HEK293 (cell line): ENCODE data around the gene SH2D7.
"Not testable (repeated sequence)": the region's sequence is repeated elsewhere in the genome, so short reads cannot be mapped to it uniquely, and the experiment has no call there.

Experiments used
- CTCF ChIA-PET: fragments of 350-600 bp; formaldehyde crosslinking; extraction: SDS; loops from one replicate; lab custom pipeline; 2021; ENCODE audit warnings: antibody characterized with exemption; lab: Yijun Ruan, JAX
- POLR2A ChIA-PET: fragments of 300-600 bp; formaldehyde crosslinking; extraction: SDS; loops from one replicate; lab custom pipeline; 2020; ENCODE audit warnings: antibody characterized with exemption, inconsistent platforms; lab: Yijun Ruan, JAX
- H3K27ac ChIP-seq: fragments of 200-500 bp; sonication (Bioruptor generic); 2 replicates; pipeline ENCODE4 v1.5.1; 2014; ENCODE audit warnings: low read depth, low read length, control low read depth, inconsistent platforms; ENCODE audit errors: extremely low read depth
- H3K36me3 ChIP-seq, 2 experiments: fragments of 200-500 bp in 1 of 2; sonication (Bioruptor generic) in 1 of 2; 1 replicate in 1 of 2; 2 replicates in 1 of 2; pipeline ENCODE4 v1.5.1; 2014 to 2017; ENCODE audit warnings: inconsistent platforms in 2 of 2, low read length in 2 of 2; ENCODE audit not compliant: control insufficient read depth in 2 of 2, insufficient read depth in 1 of 2
- H3K4me1 ChIP-seq: fragments of 200-500 bp; sonication (Bioruptor generic); 2 replicates; pipeline ENCODE4 v1.5.1; 2014; ENCODE audit warnings: mild to moderate bottlenecking, low read length, inconsistent platforms; ENCODE audit not compliant: control insufficient read depth, insufficient read depth
- H3K4me3 ChIP-seq: 2 replicates; pipeline ENCODE4 v1.5.1; 2011; ENCODE audit warnings: low read depth, mild to moderate bottlenecking, control low read depth, low read length, moderate library complexity
- H3K9me3 ChIP-seq: fragments of 200-500 bp; sonication (Bioruptor generic); 2 replicates; pipeline ENCODE4 v1.5.1; 2014; ENCODE audit warnings: low read depth, low read length, inconsistent platforms; ENCODE audit not compliant: control insufficient read depth, insufficient read depth
- GLIS1 ChIP-seq: fragments of 450-650 bp; formaldehyde crosslinking; IDR thresholded peaks from 2 replicates; pipeline ENCODE4 v1.5.1; 2016; ENCODE audit warnings: missing biosample characterization, missing genetic modification characterization
- GLIS2 ChIP-seq: fragments of 450-650 bp; formaldehyde crosslinking; IDR thresholded peaks from 2 replicates; pipeline ENCODE4 v1.5.1; 2016; ENCODE audit warnings: missing biosample characterization, missing genetic modification characterization
- PRDM1 ChIP-seq: fragments of 450-650 bp; formaldehyde crosslinking; IDR thresholded peaks from 2 replicates; pipeline ENCODE4; 2016; ENCODE audit warnings: missing biosample characterization, missing genetic modification characterization
- REPIN1 ChIP-seq: fragments of 450-650 bp; formaldehyde crosslinking; IDR thresholded peaks from 2 replicates; pipeline ENCODE4 v1.5.1; 2017; ENCODE audit warnings: missing biosample characterization, missing genetic modification characterization, low read depth
- ZBTB17 ChIP-seq: fragments of 450-650 bp; formaldehyde crosslinking; IDR thresholded peaks from 2 replicates; pipeline ENCODE4 v1.5.1; 2016; ENCODE audit warnings: missing biosample characterization, missing genetic modification characterization
- ZEB2 ChIP-seq: fragments of 450-650 bp; formaldehyde crosslinking; IDR thresholded peaks from 2 replicates; pipeline ENCODE4 v1.5.1; 2016; ENCODE audit warnings: missing biosample characterization, missing genetic modification characterization
- ZNF239 ChIP-seq: fragments of 450-650 bp; formaldehyde crosslinking; IDR thresholded peaks from 2 replicates; pipeline ENCODE4 v1.5.1; 2016; ENCODE audit warnings: missing biosample characterization, missing genetic modification characterization
- ZNF335 ChIP-seq: fragments of 450-650 bp; formaldehyde crosslinking; conservative IDR thresholded peaks from 2 replicates; pipeline ENCODE4 v1.5.1; 2016; ENCODE audit warnings: missing biosample characterization, missing genetic modification characterization
- ZNF600 ChIP-seq: fragments of 450-650 bp; formaldehyde crosslinking; IDR thresholded peaks from 2 replicates; pipeline ENCODE4 v1.5.1; 2016; ENCODE audit warnings: missing biosample characterization, missing genetic modification characterization
- TF ChIP-seq, protein P1 (sequence below): fragments of 450-650 bp; formaldehyde crosslinking; IDR thresholded peaks from 2 replicates; pipeline ENCODE4 v1.5.1; 2016; ENCODE audit warnings: missing biosample characterization, missing genetic modification characterization
- TF ChIP-seq, protein P2 (sequence below): fragments of 450-650 bp; formaldehyde crosslinking; IDR thresholded peaks from 2 replicates; pipeline ENCODE4 v1.5.1; 2016; ENCODE audit warnings: missing biosample characterization, missing genetic modification characterization
- TF ChIP-seq, protein P3 (sequence below): fragments of 450-650 bp; formaldehyde crosslinking; IDR thresholded peaks from 2 replicates; pipeline ENCODE4 v1.5.1; 2016; ENCODE audit warnings: missing biosample characterization, missing genetic modification characterization

SH2D7 gene

GRCh38 chr15:78149805-78150751 lies 57.7 kb downstream of the SH2D7 start (continued):
- TF ChIP-seq, protein P1, sequence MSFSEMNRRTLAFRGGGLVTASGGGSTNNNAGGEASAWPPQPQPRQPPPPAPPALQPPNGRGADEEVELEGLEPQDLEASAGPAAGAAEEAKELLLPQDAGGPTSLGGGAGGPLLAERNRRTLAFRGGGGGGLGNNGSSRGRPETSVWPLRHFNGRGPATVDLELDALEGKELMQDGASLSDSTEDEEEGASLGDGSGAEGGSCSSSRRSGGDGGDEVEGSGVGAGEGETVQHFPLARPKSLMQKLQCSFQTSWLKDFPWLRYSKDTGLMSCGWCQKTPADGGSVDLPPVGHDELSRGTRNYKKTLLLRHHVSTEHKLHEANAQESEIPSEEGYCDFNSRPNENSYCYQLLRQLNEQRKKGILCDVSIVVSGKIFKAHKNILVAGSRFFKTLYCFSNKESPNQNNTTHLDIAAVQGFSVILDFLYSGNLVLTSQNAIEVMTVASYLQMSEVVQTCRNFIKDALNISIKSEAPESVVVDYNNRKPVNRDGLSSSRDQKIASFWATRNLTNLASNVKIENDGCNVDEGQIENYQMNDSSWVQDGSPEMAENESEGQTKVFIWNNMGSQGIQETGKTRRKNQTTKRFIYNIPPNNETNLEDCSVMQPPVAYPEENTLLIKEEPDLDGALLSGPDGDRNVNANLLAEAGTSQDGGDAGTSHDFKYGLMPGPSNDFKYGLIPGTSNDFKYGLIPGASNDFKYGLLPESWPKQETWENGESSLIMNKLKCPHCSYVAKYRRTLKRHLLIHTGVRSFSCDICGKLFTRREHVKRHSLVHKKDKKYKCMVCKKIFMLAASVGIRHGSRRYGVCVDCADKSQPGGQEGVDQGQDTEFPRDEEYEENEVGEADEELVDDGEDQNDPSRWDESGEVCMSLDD = 0 out of 2 replicates have a peak, but pooled peaks have one; percentile 25
- TF ChIP-seq GLIS1 (tag by site-specific recombination) (peak; percentile 4; the same call in 1 of the 2 replicates), ZNF239 (tag by site-specific recombination) (no peak), PRDM1 (peak; percentile 75), REPIN1 (no peak), ZNF600 (tag by site-specific recombination) (0 out of 2 replicates have a peak, but pooled peaks have one; percentile 32), ZEB2 (peak; percentile 43), ZNF335 (peak; percentile 23; the same call in 1 of the 2 replicates), ZBTB17 (peak; percentile 99), GLIS2 (tag by site-specific recombination) (0 out of 2 replicates have a peak, but pooled peaks have one; percentile 2)
- TF ChIP-seq, protein P2, sequence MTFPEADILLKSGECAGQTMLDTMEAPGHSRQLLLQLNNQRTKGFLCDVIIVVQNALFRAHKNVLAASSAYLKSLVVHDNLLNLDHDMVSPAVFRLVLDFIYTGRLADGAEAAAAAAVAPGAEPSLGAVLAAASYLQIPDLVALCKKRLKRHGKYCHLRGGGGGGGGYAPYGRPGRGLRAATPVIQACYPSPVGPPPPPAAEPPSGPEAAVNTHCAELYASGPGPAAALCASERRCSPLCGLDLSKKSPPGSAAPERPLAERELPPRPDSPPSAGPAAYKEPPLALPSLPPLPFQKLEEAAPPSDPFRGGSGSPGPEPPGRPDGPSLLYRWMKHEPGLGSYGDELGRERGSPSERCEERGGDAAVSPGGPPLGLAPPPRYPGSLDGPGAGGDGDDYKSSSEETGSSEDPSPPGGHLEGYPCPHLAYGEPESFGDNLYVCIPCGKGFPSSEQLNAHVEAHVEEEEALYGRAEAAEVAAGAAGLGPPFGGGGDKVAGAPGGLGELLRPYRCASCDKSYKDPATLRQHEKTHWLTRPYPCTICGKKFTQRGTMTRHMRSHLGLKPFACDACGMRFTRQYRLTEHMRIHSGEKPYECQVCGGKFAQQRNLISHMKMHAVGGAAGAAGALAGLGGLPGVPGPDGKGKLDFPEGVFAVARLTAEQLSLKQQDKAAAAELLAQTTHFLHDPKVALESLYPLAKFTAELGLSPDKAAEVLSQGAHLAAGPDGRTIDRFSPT = no peak
- TF ChIP-seq, protein P3, sequence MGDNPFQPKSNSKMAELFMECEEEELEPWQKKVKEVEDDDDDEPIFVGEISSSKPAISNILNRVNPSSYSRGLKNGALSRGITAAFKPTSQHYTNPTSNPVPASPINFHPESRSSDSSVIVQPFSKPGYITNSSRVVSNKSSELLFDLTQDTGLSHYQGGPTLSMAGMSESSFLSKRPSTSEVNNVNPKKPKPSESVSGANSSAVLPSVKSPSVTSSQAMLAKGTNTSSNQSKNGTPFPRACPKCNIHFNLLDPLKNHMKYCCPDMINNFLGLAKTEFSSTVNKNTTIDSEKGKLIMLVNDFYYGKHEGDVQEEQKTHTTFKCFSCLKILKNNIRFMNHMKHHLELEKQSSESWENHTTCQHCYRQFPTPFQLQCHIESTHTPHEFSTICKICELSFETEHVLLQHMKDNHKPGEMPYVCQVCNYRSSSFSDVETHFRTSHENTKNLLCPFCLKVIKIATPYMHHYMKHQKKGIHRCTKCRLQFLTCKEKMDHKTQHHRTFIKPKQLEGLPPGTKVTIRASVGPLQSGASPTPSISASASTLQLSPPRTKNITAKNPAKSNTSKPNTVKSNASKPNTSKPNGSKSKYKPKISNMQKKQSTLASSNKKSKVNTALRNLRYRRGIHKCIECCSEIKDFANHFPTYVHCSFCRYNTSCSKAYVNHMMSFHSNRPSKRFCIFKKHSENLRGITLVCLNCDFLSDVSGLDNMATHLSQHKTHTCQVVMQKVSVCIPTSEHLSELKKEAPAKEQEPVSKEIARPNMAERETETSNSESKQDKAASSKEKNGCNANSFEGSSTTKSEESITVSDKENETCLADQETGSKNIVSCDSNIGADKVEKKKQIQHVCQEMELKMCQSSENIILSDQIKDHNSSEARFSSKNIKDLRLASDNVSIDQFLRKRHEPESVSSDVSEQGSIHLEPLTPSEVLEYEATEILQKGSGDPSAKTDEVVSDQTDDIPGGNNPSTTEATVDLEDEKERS = no peak

- H3K4me1 ChIP-seq = peaks cover 17% of the 10 kb centered on the region
- H3K4me3 ChIP-seq, H3K27ac ChIP-seq, H3K36me3 ChIP-seq, H3K9me3 ChIP-seq: not testable (repeated sequence)
- CTCF ChIA-PET = interaction anchor here (0.8 to 2.1 kb wide), 3 partner anchors 107 to 250 kb away, joined by 3 to 6 read pairs (median 3); no protein-coding TSS in a partner anchor
- POLR2A ChIA-PET = interaction anchor here (3.1 kb wide), 1 partner anchor 20 kb away, joined by 17 read pairs; the partner anchor contains the start of gene CIB2
Observed at GRCh38 chr15:78151075-78151474, 58.7 kb downstream of the SH2D7 start.
